Head of caudate nucleus (tissue), 42 donors: ENCODE measurements around the gene MYH3.
"Not testable (repeated sequence)": the region's sequence is repeated elsewhere in the genome, so short reads cannot be mapped to it uniquely, and the experiment has no call there.

Experiments used
- DNase-seq, 42 donors: peaks; one replicate each; pipeline versions ENCODE4 v3.0.0 to v3.0.0-alpha.2; 2020 to 2021; ENCODE audit warnings: mixed read lengths in 7 of 42
- intact Hi-C: fragments of 100-400 bp; cut with DNase I; formaldehyde crosslinking; loops from one replicate; pipeline ENCODE4 v1.15.0; 2022

MYH3 gene

GRCh38 chr17:10657148-10657547 is at the start of gene MYH3:
Gene MYH3, minus strand, starts transcription at chr17:10657309. Its CDS starts 2,245 bp downstream, at chr17:10655064.
- peak in 39 of 42 donors; percentile 14 to 80 (median 46) for DNase-seq
- intact Hi-C loops: no loop called here

DNA sequence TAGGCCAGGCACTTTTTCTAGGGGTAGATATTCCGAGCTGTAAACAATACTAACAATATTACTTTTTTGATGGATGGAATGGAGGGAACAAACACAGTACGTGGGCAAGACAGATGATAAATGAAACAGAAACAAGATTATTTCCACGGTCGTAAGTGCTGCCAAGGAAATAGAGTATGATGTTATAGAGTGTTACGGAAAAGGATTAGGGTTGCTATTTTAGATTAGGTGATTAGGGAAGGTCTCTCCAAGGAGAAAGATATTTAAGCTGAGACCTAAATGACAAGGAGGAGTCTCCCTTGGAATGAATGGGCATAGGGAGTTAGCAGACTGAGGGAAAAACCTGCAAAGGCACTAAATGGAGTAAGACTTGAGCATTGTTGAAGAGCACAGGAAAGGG is 48.6 kb upstream of the MYH3 start:
- intact Hi-C loops: no loop called here

GRCh38 chr17:10702574-10702973 is 45.5 kb upstream of the MYH3 start:
- DNase-seq: no peak
- intact Hi-C loops: no loop called here

More for the DNA sequence above, 48.6 kb upstream of the MYH3 start:
- DNase-seq: no peak

GRCh38 chr17:10699856-10700255 is 42.7 kb upstream of the MYH3 start:
- intact Hi-C loops: no loop called here
- DNase-seq: no peak

- intact Hi-C loops: no loop called here
- no peak for DNase-seq
These were observed 41.1 kb upstream of the MYH3 start for GRCh38 chr17:10698096-10698818.

- DNase-seq: peak; percentile 91 to 98 (median 95)
- intact Hi-C loops: no loop called here
These were observed 40.3 kb upstream of the MYH3 start, which contains the start of the genes ADPRM and SCO1 for GRCh38 chr17:10697092-10698081. Gene ADPRM, plus strand, starts transcription at chr17:10697594. Its CDS starts 7,333 bp downstream, at chr17:10704927. Gene SCO1, minus strand, starts transcription at chr17:10697533. Its CDS starts 26 bp downstream, at chr17:10697507.

GRCh38 chr17:10695875-10696407 is 38.8 kb upstream of the MYH3 start:
- DNase-seq, intact Hi-C loops: not testable (repeated sequence)

GRCh38 chr17:10687499-10687898 is 30.4 kb upstream of the MYH3 start:
- intact Hi-C loops: no loop called here
- no peak for DNase-seq

- intact Hi-C loops: no loop called here
- DNase-seq: no peak
These were observed 26.7 kb upstream of the MYH3 start for GRCh38 chr17:10683853-10684252.

DNA sequence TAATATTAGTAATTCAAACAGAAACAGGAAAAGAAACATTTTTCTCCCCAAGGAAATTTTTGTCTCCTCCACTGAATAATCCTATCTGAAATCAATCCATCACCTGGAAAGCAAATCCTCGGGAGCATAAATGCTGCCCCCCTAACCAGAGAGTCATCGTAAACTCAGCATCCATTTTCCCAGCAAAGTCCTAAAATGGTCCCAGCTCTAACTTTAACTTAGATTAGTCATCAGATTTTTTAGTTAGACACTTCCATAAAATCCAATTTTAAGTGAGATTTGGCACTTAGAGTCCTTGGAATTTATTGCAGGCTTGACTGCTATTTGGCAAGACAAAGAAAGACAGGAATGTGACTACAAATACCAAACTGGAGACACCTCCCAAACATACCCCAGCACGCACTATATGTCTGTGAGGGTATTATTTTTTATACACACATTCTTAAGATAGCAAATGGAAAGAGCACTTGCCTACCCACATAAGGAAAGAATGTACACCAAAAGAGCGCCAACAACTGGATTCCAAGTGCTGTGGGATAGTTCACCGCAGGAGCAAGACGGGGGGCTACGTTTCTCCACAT is 24.8 kb upstream of the MYH3 start:
- intact Hi-C loops: no loop called here
- no peak for DNase-seq

- no peak for DNase-seq
- intact Hi-C loops: no loop called here
These were observed 17.6 kb upstream of the MYH3 start for GRCh38 chr17:10674704-10675103.

DNA sequence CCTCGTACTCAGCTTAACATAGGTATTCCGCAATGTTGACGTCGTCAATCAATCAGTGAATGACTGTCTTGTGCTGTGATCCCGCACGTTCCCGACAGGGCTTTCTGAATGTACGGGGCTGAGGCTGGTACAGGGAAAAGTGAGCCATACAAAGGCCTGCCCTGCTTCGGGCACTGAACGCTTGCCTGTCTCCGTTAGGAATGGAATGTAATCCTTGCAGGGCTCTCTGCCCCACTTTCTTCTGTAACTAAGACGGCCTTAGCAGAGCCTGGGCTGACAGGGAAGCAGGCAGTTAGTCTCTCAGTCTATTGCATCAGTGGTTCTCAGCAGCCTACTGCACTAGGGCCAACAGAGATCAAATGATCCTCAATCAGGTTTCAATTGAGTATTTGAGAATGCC is 16.2 kb upstream of the MYH3 start:
- intact Hi-C loops: no loop called here
- no peak for DNase-seq

- intact Hi-C loops: no loop called here
- DNase-seq: no peak
These were observed 11.7 kb upstream of the MYH3 start for GRCh38 chr17:10668775-10669174.

DNA sequence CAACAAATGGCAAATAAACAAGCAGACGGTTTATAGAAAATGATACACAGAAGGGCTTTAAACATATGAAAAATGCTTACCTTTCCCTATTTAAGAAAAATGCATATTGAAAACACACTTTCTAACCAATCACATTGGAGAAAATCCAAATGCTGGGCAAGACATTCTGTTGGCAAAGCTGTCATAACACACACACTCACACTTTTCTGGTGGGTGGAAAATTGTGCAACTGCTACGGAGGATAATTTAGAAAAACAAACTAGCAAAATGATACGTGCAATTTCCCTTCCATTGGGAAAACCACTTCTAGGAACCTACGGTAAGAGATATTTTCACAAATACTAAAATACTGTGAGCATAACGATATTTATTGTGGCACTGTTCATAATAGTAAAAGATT is 9.8 kb upstream of the MYH3 start:
- intact Hi-C loops: no loop called here
- no peak for DNase-seq

DNA sequence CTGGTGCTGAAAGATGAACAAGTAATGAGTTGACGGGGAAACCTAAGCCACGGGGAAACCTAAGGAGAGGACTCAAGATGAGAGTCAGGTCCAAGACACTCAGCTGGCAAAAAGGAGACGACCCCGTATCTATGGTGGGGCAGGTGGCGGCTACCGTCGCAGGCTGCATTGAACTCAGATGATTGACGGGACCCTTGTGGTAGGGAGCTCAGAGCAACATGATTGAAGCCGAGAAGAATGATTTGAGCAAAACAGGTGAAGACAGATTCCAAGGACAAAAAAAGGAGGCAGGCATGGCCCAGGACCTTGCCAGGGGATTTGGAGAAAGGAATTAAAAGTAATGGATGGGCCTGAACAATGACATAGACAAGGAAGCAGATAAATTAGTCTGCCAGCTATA is 7.5 kb upstream of the MYH3 start:
- no peak for DNase-seq
- intact Hi-C loops: no loop called here

DNA sequence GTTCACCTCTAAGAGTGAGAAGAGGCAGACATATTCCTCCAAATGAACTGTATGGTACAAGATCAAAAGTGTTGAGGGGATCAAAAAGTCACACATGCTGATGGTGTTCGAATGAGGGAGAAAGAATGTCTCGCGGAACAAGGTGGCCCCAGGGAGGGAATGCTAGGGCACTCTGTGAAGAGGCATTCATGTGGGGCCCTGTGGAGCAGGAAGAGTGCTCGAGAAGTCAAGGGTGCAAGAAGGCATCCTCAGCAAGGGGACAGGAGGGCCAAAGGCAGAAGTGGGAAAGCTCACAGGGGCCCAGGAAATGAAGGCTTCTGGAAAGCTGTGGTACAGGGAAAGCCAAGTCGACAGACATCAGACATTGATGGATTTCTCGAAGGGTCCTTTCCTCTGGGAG is 6.1 kb upstream of the MYH3 start:
- no peak for DNase-seq
- intact Hi-C loops: no loop called here

DNA sequence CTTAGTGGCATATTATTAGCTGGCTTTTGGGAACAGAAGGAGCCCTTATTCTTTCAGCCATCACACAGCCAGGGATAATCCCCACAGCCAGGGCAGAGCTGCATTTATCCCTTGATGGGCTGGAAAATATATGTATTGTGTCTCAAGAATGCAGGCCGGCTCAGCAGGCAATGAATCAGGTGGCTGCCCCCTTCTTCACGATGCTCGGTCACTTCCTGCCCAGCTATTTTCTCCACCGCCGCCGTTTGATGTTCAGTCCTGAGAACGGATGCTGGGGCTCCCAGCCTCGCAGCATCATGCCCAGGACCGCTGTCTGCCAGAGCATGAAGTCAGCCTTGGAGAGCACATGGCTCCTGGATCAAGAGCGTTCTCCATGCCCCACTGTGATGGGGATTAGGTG is 4.3 kb upstream of the MYH3 start:
- intact Hi-C loops: no loop called here
- no peak for DNase-seq

DNA sequence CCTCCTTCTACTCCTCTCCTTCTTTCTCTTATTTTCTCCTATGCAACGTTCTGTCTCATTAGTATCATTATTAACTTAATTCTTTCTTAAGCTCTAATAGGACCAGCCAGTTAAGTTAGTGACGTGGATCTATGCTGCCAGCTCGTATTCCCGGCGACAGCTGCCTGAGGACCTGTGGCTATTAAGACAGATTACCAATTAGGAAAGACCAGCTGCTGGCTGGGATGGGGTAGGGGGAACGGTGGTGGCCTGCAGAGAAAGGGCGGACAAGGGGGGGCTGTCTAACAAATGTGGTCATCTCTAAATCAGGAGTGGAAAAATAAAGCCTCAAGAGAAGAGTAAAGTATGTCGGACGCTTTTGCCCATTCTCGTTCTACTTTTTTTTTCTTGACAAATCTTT is 770 bp upstream of the MYH3 start:
- DNase-seq: no peak
- intact Hi-C loops: no loop called here

DNA sequence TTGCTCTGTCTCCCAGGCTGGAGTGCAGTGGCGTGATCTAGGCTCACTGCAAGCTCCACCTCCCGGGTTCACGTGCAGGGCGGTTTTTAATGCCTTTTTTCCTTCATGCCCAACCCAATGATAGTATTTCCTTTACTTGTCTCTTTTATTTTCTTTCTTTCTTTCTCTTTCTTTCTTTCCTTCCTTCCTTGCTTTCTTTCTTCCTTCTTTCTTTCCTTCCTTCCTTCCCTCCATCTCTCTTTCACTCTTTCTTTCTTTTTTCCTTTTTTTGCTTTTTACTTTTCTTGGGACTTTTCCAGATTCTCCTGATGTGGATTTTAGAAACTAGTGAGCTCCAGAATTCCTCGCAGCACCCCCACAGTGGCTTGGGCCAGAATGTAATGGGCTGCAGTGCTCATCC is 3.1 kb downstream of the MYH3 start:
- no peak for DNase-seq
- intact Hi-C loops: no loop called here
